ENCODE data around the gene PDCD2. TPM values are rescaled to one million over a fixed set of nuclear protein-coding genes. Genes with fewer than 3 reads are reported as not detected.

PDCD2 gene
- total RNA-seq, 1 experiment from 2014 or later: 121 TPM

DNA sequence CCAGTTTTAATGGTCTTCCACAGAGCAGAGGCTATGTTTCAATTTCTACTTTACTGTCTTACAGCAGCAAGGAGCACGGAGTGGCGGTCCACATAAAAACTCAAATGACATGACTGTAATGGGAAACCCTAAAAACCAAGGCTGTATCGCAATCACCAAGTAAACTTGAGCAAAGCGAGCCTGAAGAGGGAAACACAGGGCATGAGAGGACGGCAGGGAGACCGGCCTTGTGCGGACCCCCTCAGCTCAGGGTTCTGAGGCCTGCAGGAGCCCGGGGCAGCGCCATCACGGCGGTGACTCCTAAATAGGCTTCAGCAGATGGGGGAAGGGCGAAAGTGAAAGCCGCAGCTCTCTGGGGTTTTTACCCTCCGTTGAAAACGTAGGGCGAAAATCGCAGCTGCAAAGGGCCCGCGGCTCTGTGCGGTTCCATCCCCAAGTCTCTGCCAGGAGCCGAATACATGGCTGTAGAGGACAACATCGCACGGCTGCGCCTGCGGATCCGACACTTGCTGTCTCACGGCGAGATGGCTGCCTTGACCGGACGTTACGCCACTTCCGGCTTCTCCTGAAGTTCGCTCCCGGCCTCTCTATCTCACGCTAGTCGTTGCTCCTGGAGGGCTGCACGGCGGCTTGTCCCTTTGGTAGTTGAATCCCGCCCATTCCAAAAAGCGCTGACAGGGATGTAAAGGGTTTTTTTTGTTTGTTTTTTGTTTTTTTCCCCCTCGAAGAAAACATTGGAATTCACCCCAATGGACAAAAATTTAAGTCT lies 31.5 kb downstream of the PDCD2 start, which contains the start of gene PSMB1:
TSS of gene PSMB1 (minus strand) at position 543 of the 769 bp plus-strand sequence. CDS start at position 478, 65 bp downstream.
- peak; percentile 89 for DNase-seq (ENCODE audit: low read depth, low spot score)
- ChIA-PET CTCF (no interaction called here), POLR2A (interaction anchor here (0.5 to 0.7 kb wide), 3 partner anchors 115 to 358 kb away, joined by 3 to 4 read pairs (median 3); no protein-coding TSS in a partner anchor)
- Histone ChIP-seq H3K9me3 (ENCODE audit: control insufficient read depth, insufficient read depth, low read depth, low read length) (no peaks in the 10 kb centered on the region), H3K4me3 (ENCODE audit: low read depth in 2 of 2, low read length in 2 of 2) (peak within 1 kb of the TSS; percentile 84 to 99), H3K36me3 (ENCODE audit: control insufficient read depth, insufficient read depth, low read length) (peaks cover 16% of the 10 kb centered on the region), H3K27me3 (ENCODE audit: control insufficient read depth, insufficient read depth, low read length) (no peaks in the 10 kb centered on the region), H3K27ac (ENCODE audit: low read length) (peak within 1 kb of the TSS; percentile 97), H3K4me1 (ENCODE audit: control insufficient read depth, insufficient read depth, low read length) (peaks cover 30% of the 10 kb centered on the region)
- no TSS peak for BruUV-seq (replicated peaks)
- peak; percentile 95; the same call in 1 of the 2 replicates for TF ChIP-seq SIN3A (IDR thresholded peaks at IDR 0.05; ENCODE audit: borderline replicate concordance, insufficient read depth, low read depth, low read length)
- TF ChIP-seq, protein P1, sequence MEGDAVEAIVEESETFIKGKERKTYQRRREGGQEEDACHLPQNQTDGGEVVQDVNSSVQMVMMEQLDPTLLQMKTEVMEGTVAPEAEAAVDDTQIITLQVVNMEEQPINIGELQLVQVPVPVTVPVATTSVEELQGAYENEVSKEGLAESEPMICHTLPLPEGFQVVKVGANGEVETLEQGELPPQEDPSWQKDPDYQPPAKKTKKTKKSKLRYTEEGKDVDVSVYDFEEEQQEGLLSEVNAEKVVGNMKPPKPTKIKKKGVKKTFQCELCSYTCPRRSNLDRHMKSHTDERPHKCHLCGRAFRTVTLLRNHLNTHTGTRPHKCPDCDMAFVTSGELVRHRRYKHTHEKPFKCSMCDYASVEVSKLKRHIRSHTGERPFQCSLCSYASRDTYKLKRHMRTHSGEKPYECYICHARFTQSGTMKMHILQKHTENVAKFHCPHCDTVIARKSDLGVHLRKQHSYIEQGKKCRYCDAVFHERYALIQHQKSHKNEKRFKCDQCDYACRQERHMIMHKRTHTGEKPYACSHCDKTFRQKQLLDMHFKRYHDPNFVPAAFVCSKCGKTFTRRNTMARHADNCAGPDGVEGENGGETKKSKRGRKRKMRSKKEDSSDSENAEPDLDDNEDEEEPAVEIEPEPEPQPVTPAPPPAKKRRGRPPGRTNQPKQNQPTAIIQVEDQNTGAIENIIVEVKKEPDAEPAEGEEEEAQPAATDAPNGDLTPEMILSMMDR (IDR thresholded peaks at IDR 0.05): no peak
- TF ChIP-seq TCF7L2 (IDR thresholded peaks at IDR 0.05; ENCODE audit: low read depth, low read length): peak; percentile 88
- peak; percentile 98 for TF ChIP-seq POLR2AphosphoS5 (IDR thresholded peaks at IDR 0.05; ENCODE audit: low read depth, low read length)
- TF ChIP-seq, protein P2, sequence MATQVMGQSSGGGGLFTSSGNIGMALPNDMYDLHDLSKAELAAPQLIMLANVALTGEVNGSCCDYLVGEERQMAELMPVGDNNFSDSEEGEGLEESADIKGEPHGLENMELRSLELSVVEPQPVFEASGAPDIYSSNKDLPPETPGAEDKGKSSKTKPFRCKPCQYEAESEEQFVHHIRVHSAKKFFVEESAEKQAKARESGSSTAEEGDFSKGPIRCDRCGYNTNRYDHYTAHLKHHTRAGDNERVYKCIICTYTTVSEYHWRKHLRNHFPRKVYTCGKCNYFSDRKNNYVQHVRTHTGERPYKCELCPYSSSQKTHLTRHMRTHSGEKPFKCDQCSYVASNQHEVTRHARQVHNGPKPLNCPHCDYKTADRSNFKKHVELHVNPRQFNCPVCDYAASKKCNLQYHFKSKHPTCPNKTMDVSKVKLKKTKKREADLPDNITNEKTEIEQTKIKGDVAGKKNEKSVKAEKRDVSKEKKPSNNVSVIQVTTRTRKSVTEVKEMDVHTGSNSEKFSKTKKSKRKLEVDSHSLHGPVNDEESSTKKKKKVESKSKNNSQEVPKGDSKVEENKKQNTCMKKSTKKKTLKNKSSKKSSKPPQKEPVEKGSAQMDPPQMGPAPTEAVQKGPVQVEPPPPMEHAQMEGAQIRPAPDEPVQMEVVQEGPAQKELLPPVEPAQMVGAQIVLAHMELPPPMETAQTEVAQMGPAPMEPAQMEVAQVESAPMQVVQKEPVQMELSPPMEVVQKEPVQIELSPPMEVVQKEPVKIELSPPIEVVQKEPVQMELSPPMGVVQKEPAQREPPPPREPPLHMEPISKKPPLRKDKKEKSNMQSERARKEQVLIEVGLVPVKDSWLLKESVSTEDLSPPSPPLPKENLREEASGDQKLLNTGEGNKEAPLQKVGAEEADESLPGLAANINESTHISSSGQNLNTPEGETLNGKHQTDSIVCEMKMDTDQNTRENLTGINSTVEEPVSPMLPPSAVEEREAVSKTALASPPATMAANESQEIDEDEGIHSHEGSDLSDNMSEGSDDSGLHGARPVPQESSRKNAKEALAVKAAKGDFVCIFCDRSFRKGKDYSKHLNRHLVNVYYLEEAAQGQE (IDR thresholded peaks at IDR 0.05; ENCODE audit: insufficient read depth in 1 of 2, low read depth in 2 of 2, low read length in 1 of 2): no peak
- in situ Hi-C loops (cut with HindIII; ENCODE audit: low pct_unique_long_range_greater_than_20kb, low sequenced_read_pairs) (no loop called here), intact Hi-C loops (cut with micrococcal nuclease; ENCODE audit: unreplicated experiment) (no loop called here)
- peak; percentile 91 for ATAC-seq

DNA sequence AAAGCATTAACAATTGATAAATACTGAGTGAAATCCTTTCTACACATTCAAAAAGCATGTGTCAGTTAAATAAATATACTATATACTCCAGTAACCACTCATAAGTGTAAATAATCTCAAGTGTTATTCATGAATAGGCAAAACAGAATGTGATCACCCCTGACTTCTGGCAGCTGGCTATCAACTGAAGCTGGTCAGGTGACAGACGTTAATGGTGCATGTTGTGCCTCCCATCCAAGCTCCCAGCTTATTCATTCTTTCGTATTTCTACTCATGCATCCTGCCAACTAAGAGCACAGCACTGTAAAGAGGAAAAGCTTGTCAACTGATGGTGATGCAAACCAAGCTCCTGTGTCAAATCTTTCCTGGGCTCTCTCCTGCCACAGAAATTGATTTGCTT lies 39.0 kb downstream of the PDCD2 start:
- TF ChIP-seq, protein P2 (IDR thresholded peaks at IDR 0.05; ENCODE audit: insufficient read depth in 1 of 2, low read depth in 2 of 2, low read length in 1 of 2): no peak
- TF ChIP-seq POLR2AphosphoS5 (IDR thresholded peaks at IDR 0.05; ENCODE audit: low read depth, low read length) (no peak), SIN3A (IDR thresholded peaks at IDR 0.05; ENCODE audit: borderline replicate concordance, insufficient read depth, low read depth, low read length) (no peak), TCF7L2 (IDR thresholded peaks at IDR 0.05; ENCODE audit: low read depth, low read length) (no peak)
- TF ChIP-seq, protein P1 (IDR thresholded peaks at IDR 0.05): no peak
- Histone ChIP-seq H3K4me1 (ENCODE audit: control insufficient read depth, insufficient read depth, low read length) (peaks cover 4% of the 10 kb centered on the region; the same call in 1 of the 2 replicates), H3K27ac (ENCODE audit: low read length) (no peak overlapping the region), H3K36me3 (ENCODE audit: control insufficient read depth, insufficient read depth, low read length) (peaks cover 77% of the 10 kb centered on the region), H3K4me3 (ENCODE audit: low read depth in 2 of 2, low read length in 2 of 2) (no peak overlapping the region), H3K27me3 (ENCODE audit: control insufficient read depth, insufficient read depth, low read length) (no peaks in the 10 kb centered on the region), H3K9me3 (ENCODE audit: control insufficient read depth, insufficient read depth, low read depth, low read length) (no peaks in the 10 kb centered on the region)
- no TSS peak for BruUV-seq (replicated peaks)
- CTCF ChIA-PET: no interaction called here
- in situ Hi-C loops (cut with HindIII; ENCODE audit: low pct_unique_long_range_greater_than_20kb, low sequenced_read_pairs): no loop called here
- DNase-seq (ENCODE audit: low read depth, low spot score) (no peak), ATAC-seq (no peak)
- intact Hi-C loops (cut with micrococcal nuclease; ENCODE audit: unreplicated experiment): no loop called here
- POLR2A ChIA-PET: interaction anchor here (1.0 kb wide), 1 partner anchor 39 kb away, joined by 3 read pairs; the partner anchor contains the start of gene PDCD2

Measured in Panc1 (cell line).